IMR-90 (cell line): Measurements from ENCODE around the gene DGKH. TPM values are rescaled to one million over a fixed set of nuclear protein-coding genes. Genes with fewer than 3 reads are reported as not detected.

Source experiments
- ATAC-seq: fragments of 200-7000 bp; cut with Tn5 transposase; 2 replicates; pipeline ENCODE4 v1.9.1; 2020; ENCODE audit warnings: low read depth, mild to moderate bottlenecking, moderate library complexity
- BruUV-seq: library from RNA; stranded (reverse); fragments of 400-500 nt; replicated peaks from 2 replicates; lab custom pipeline; 2021; lab: Mats Ljungman, UMichigan
- CTCF ChIA-PET: fragments of 300-600 bp; formaldehyde crosslinking; extraction: SDS; loops from one replicate; lab custom pipeline; 2021; ENCODE audit warnings: antibody characterized with exemption; lab: Yijun Ruan, JAX
- POLR2A ChIA-PET: fragments of 300-600 bp; sonication (Branson Sonifier 250); formaldehyde crosslinking; loops from one replicate; lab custom pipeline; 2022; ENCODE audit warnings: antibody characterized with exemption; ENCODE audit not compliant: unreplicated experiment; lab: Charles Lee
- DNase-seq: peaks from one replicate; pipeline ENCODE4 v3.0.0; 2013
- H2AFZ ChIP-seq: replicated peaks from 2 replicates; pipeline ENCODE3; 2013; ENCODE audit warnings: low read length, mild to moderate bottlenecking; ENCODE audit not compliant: poor library complexity
- H2AK5ac ChIP-seq: 2 replicates; pipeline ENCODE4 v1.6.1; 2013; ENCODE audit warnings: low read depth, low read length, inconsistent platforms
- H2AK9ac ChIP-seq: replicated peaks from 2 replicates; pipeline ENCODE3; 2013; ENCODE audit warnings: mild to moderate bottlenecking, low read depth, low read length, moderate library complexity; ENCODE audit not compliant: poor library complexity
- H2BK120ac ChIP-seq: 2 replicates; pipeline ENCODE4 v1.6.1; 2013; ENCODE audit warnings: low read depth, low read length, inconsistent platforms
- H2BK15ac ChIP-seq: 3 replicates; pipeline ENCODE4 v1.6.1; 2013; ENCODE audit warnings: low read depth, low read length, inconsistent platforms
- H2BK20ac ChIP-seq: 2 replicates; pipeline ENCODE4 v1.6.1; 2013; ENCODE audit warnings: low read depth, mild to moderate bottlenecking, inconsistent platforms, low read length, moderate library complexity
- H2BK5ac ChIP-seq: 2 replicates; pipeline ENCODE4 v1.6.1; 2013; ENCODE audit warnings: mild to moderate bottlenecking, low read depth, low read length, inconsistent platforms; ENCODE audit not compliant: poor library complexity, severe bottlenecking
- H3K14ac ChIP-seq: replicated peaks from 2 replicates; pipeline ENCODE4 v1.6.1; 2013; ENCODE audit warnings: low read depth, low read length, inconsistent platforms
- H3K18ac ChIP-seq: 2 replicates; pipeline ENCODE4 v1.6.1; 2013; ENCODE audit warnings: low read depth, low read length, control low read depth
- H3K23ac ChIP-seq: 2 replicates; pipeline ENCODE4 v1.6.1; 2013; ENCODE audit warnings: low read depth, low read length, inconsistent platforms
- H3K27ac ChIP-seq: 2 replicates; pipeline ENCODE4 v1.5.1; 2013; ENCODE audit warnings: mild to moderate bottlenecking, control low read depth, low read length; ENCODE audit not compliant: insufficient read depth
- H3K27me3 ChIP-seq: 2 replicates; pipeline ENCODE4 v1.6.1; 2013; ENCODE audit warnings: low read length; ENCODE audit not compliant: control insufficient read depth, insufficient read depth
- H3K36me3 ChIP-seq: 2 replicates; pipeline ENCODE4 v1.6.1; 2013; ENCODE audit warnings: low read length, mixed read lengths; ENCODE audit not compliant: control insufficient read depth, insufficient read depth
- H3K4ac ChIP-seq: 2 replicates; pipeline ENCODE4 v1.6.1; 2013; ENCODE audit warnings: low read depth, low read length, inconsistent platforms
- H3K4me1 ChIP-seq: 2 replicates; pipeline ENCODE4 v1.6.1; 2013; ENCODE audit warnings: low read length, mixed read lengths; ENCODE audit not compliant: control insufficient read depth, insufficient read depth
- H3K4me2 ChIP-seq: 2 replicates; pipeline ENCODE4 v1.6.1; 2013; ENCODE audit warnings: low read depth, mild to moderate bottlenecking, control low read depth, low read length, moderate library complexity
- H3K4me3 ChIP-seq: 2 replicates; pipeline ENCODE4 v1.5.1; 2013; ENCODE audit warnings: low read depth, mild to moderate bottlenecking, control low read depth, low read length, moderate library complexity; ENCODE audit not compliant: insufficient read depth
- H3K56ac ChIP-seq: 2 replicates; pipeline ENCODE4 v1.6.1; 2013; ENCODE audit warnings: low read length, inconsistent platforms; ENCODE audit not compliant: insufficient read depth; ENCODE audit errors: extremely low read depth
- H3K79me1 ChIP-seq, 2 experiments: 2 replicates each; pipeline ENCODE4 v1.6.1; 2013; ENCODE audit warnings: low read length in 2 of 2, inconsistent platforms in 1 of 2, low read depth in 1 of 2
- H3K9ac ChIP-seq: 2 replicates; pipeline ENCODE4 v1.6.1; 2013; ENCODE audit warnings: low read depth, low read length, control low read depth
- H3K9me1 ChIP-seq: 2 replicates; pipeline ENCODE4 v1.6.1; 2013; ENCODE audit warnings: low read length, inconsistent platforms; ENCODE audit not compliant: insufficient read depth
- H3K9me3 ChIP-seq: 2 replicates; pipeline ENCODE4 v1.6.1; 2013; ENCODE audit warnings: low read length; ENCODE audit not compliant: control insufficient read depth, insufficient read depth
- H4K20me1 ChIP-seq: 2 replicates; pipeline ENCODE4 v1.6.1; 2013; ENCODE audit warnings: low read length, inconsistent platforms; ENCODE audit not compliant: insufficient read depth
- H4K5ac ChIP-seq: 2 replicates; pipeline ENCODE4 v1.6.1; 2013; ENCODE audit warnings: mild to moderate bottlenecking, low read depth, low read length, control low read depth
- H4K8ac ChIP-seq, 2 experiments: 2 replicates each; pipeline ENCODE4 v1.6.1; 2013; ENCODE audit warnings: low read depth in 2 of 2, low read length in 2 of 2, control low read depth in 1 of 2, inconsistent platforms in 1 of 2
- H4K91ac ChIP-seq: 2 replicates; pipeline ENCODE4 v1.6.1; 2013; ENCODE audit warnings: low read depth, low read length, inconsistent platforms; ENCODE audit not compliant: insufficient read depth
- CEBPB ChIP-seq: IDR thresholded peaks from 2 replicates; pipeline ENCODE4 v1.6.1; 2012; ENCODE audit warnings: low read depth, low read length, improper control_type of control experiment
- CHD1 ChIP-seq: IDR thresholded peaks from 2 replicates; pipeline ENCODE4 v1.6.1; 2012; ENCODE audit warnings: low read depth, low read length, improper control_type of control experiment
- FOS ChIP-seq: fragments of 150-350 bp; IDR thresholded peaks from 2 replicates; pipeline ENCODE4 v1.6.1; 2016; ENCODE audit warnings: low read depth, low read length
- MAZ ChIP-seq: IDR thresholded peaks from 2 replicates; pipeline ENCODE4 v1.6.1; 2012; ENCODE audit warnings: low read depth, mild to moderate bottlenecking, low read length, improper control_type of control experiment, moderate library complexity, borderline replicate concordance
- NFE2L2 ChIP-seq: fragments of 150-350 bp; IDR thresholded peaks from 2 replicates; pipeline ENCODE4 v1.6.1; 2016; ENCODE audit warnings: low read depth, mild to moderate bottlenecking, low read length
- POLR2A ChIP-seq: IDR thresholded peaks from 2 replicates; pipeline ENCODE4 v1.6.1; 2012; ENCODE audit warnings: mild to moderate bottlenecking, low read depth, low read length
- RAD21 ChIP-seq: IDR thresholded peaks from 2 replicates; pipeline ENCODE4 v1.6.1; 2012; ENCODE audit warnings: low read length, improper control_type of control experiment
- RFX5 ChIP-seq: IDR thresholded peaks from 2 replicates; pipeline ENCODE4 v1.8.0; 2012; ENCODE audit warnings: low read depth, mild to moderate bottlenecking, low read length, moderate library complexity
- SMC3 ChIP-seq: fragments of 150-350 bp; IDR thresholded peaks from 2 replicates; pipeline ENCODE4 v1.6.1; 2016; ENCODE audit warnings: low read depth, mild to moderate bottlenecking, antibody characterized with exemption, low read length, moderate library complexity
- WGBS, 2 experiments: methylation state at CpG; one replicate each; pipeline versions ENCODE4 v1.1.5 to v1.1.7; 2013; ENCODE audit warnings: missing lambda C conversion rate in 2 of 2; ENCODE audit not compliant: insufficient read length in 1 of 2; ENCODE audit errors: extremely low coverage in 2 of 2; 5-methylcytosine and 5-hydroxymethylcytosine counted together
- dilution Hi-C: fragments of 300-500 bp; cut with HindIII; formaldehyde crosslinking; loops from one replicate; pipeline ENCODE4 v1.14.3; 2018; ENCODE audit warnings: low sequenced_read_pairs; ENCODE audit not compliant: unreplicated experiment
- in situ Hi-C: fragments of 300-500 bp; cut with MboI; formaldehyde crosslinking; loops from 3 replicates; pipeline ENCODE4 v1.14.3; 2019; ENCODE audit warnings: low sequenced_read_pairs, inconsistent platforms, mixed read lengths
- intact Hi-C: fragments of 100-400 bp; cut with micrococcal nuclease; formaldehyde crosslinking; loops from 2 replicates; pipeline ENCODE4 v1.10.0; 2022
- polyA plus RNA-seq, 3 experiments: library from polyadenylated mRNA; depleted of rRNA; stranded (reverse); fragments of >200 nt; gene quantifications; 2 replicates each; pipeline ENCODE4 v1.2.3, GENCODE V29; 2012; ENCODE audit warnings: low replicate concordance in 1 of 3
- total RNA-seq: library from RNA; depleted of rRNA; stranded (reverse); fragments of >200 nt; gene quantifications from 2 replicates; pipeline ENCODE4 v1.2.3, GENCODE V29; 2012
- TF ChIP-seq, protein P1 (sequence below): fragments of 150-350 bp; IDR thresholded peaks from 2 replicates; pipeline ENCODE4 v1.6.1; 2017; ENCODE audit warnings: mild to moderate bottlenecking, antibody characterized with exemption, low read length, low read depth

The DGKH gene
- total and polyA plus RNA-seq, 2 of the 4 experiments (the other 2 are of a cell fraction), result 2.0 to 13.4 TPM

GRCh38 chr13:42086582-42086981, 38.1 kb downstream of the DGKH start:
- TF ChIP-seq, protein P1, sequence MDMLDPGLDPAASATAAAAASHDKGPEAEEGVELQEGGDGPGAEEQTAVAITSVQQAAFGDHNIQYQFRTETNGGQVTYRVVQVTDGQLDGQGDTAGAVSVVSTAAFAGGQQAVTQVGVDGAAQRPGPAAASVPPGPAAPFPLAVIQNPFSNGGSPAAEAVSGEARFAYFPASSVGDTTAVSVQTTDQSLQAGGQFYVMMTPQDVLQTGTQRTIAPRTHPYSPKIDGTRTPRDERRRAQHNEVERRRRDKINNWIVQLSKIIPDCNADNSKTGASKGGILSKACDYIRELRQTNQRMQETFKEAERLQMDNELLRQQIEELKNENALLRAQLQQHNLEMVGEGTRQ, result no peak
- TF ChIP-seq RAD21 (no peak), RFX5 (no peak), POLR2A (no peak), SMC3 (no peak), FOS (no peak), CHD1 (no peak), NFE2L2 (no peak), CEBPB (no peak), MAZ (no peak)
- Histone ChIP-seq H4K8ac (no peak overlapping the region), H2BK15ac (no peak overlapping the region), H3K9me1 (no peaks in the 10 kb centered on the region), H3K14ac (peak overlapping the region; percentile 35; the same call in 1 of the 2 replicates), H3K79me1 (peaks cover 21 to 28% of the 10 kb centered on the region in 2 experiments), H3K4me1 (no peaks in the 10 kb centered on the region), H3K23ac (no peak overlapping the region), H2BK5ac (no peak overlapping the region), H3K36me3 (peaks cover 2% of the 10 kb centered on the region; the same call in 1 of the 2 replicates), H2BK120ac (no peak overlapping the region), H3K27ac (no peak overlapping the region), H3K4me2 (no peak overlapping the region), H3K4ac (no peak overlapping the region), H3K56ac (no peak overlapping the region), H3K18ac (no peak overlapping the region), H2AFZ (no peak overlapping the region), H4K20me1 (no peaks in the 10 kb centered on the region), H3K9ac (no peak overlapping the region), H4K5ac (no peak overlapping the region), H3K4me3 (no peak overlapping the region), H2AK9ac (no peak overlapping the region), H3K9me3 (peaks cover 6% of the 10 kb centered on the region), H2AK5ac (no peak overlapping the region), H3K27me3 (no peaks in the 10 kb centered on the region), H4K91ac (no peak overlapping the region), H2BK20ac (no peak overlapping the region)
- dilution Hi-C loops (no loop called here), intact Hi-C loops (no loop called here), in situ Hi-C loops (no loop called here)
- no CpG with 5 or more reads among the region's 1 CpG for WGBS, 2 experiments
- DNase-seq (no peak), ATAC-seq (no peak)
- ChIA-PET POLR2A (no interaction called here), CTCF (no interaction called here)
- no TSS peak for BruUV-seq
